Stomach (tissue), 9 donors: Measurements from ENCODE around the gene UBL3. TPM values are rescaled to one million over a fixed set of nuclear protein-coding genes. Genes with fewer than 3 reads are reported as not detected.

Source experiments
- DNase-seq, 2 donors: peaks; one replicate each; pipeline versions ENCODE4 v3.0.0 to v3.0.0-alpha.2; 2013 to 2019
- H3K27ac ChIP-seq, 5 donors: fragments of 200-600 bp in 4 of 5; sonication (generic) in 4 of 5; one replicate each; pipeline ENCODE4 v1.5.1; 2013 to 2019; ENCODE audit warnings: mild to moderate bottlenecking in 1 of 5, moderate library complexity in 1 of 5
- H3K27me3 ChIP-seq, 3 donors: fragments of 200-600 bp; sonication (generic); one replicate each; pipeline ENCODE4 v1.5.1; 2017 to 2019; ENCODE audit warnings: mixed run types in 1 of 3
- H3K36me3 ChIP-seq, 4 donors: fragments of 200-600 bp; sonication (generic); 1 replicate in 3 of 4; 2 replicates in 1 of 4; pipeline ENCODE4 v1.5.1; 2016 to 2019
- H3K4me1 ChIP-seq, 4 donors: fragments of 200-600 bp; sonication (generic); one replicate each; pipeline ENCODE4 v1.5.1; 2016 to 2019
- H3K4me3 ChIP-seq, 4 donors: fragments of 200-600 bp; sonication (generic) in 3 of 4; one replicate each; pipeline ENCODE4 v1.5.1; 2016 to 2019; ENCODE audit warnings: mild to moderate bottlenecking in 1 of 4
- H3K9me3 ChIP-seq, 4 donors: fragments of 200-600 bp; sonication (generic); one replicate each; pipeline ENCODE4 v1.5.1; 2016 to 2019
- EP300 ChIP-seq: sonication (generic); formaldehyde crosslinking; IDR thresholded peaks from one replicate; pipeline ENCODE4 v1.6.1; 2017; ENCODE audit warnings: antibody characterized with exemption
- POLR2A ChIP-seq, 4 donors: fragments of 450-650 bp; IDR thresholded peaks; one replicate each; pipeline ENCODE4 v1.6.1; 2016; ENCODE audit warnings: antibody characterized with exemption in 4 of 4, control low read depth in 2 of 4, mild to moderate bottlenecking in 1 of 4, moderate library complexity in 1 of 4
- POLR2AphosphoS5 ChIP-seq, 3 donors: sonication (generic); formaldehyde crosslinking; IDR thresholded peaks; one replicate each; pipeline ENCODE4 v1.6.1; 2016; ENCODE audit warnings: antibody characterized with exemption in 3 of 3
- WGBS, 5 donors: extraction: QIAGEN DNeasy Blood & Tissue Kit in 3 of 5; methylation state at CpG; one replicate each; pipeline versions ENCODE4 v1.1.5 to v1.1.7; 2013 to 2018; 5-methylcytosine and 5-hydroxymethylcytosine counted together
- intact Hi-C: fragments of 100-400 bp; cut with DNase I; formaldehyde crosslinking; loops from one replicate; pipeline ENCODE4 v1.15.1; 2023; ENCODE audit warnings: low total_unique reads
- polyA plus RNA-seq, 3 donors: library from polyadenylated mRNA; stranded (reverse); fragments of 200-250 nt; gene quantifications; one replicate each; pipeline ENCODE4 v1.2.3, GENCODE V29; 2013
- total RNA-seq, 5 donors: library from RNA; depleted of rRNA; stranded (reverse); fragments of >200 nt; gene quantifications; one replicate each; pipeline versions ENCODE4 v1.1.0 to v1.2.3, GENCODE V29; 2014 to 2016
- TF ChIP-seq, protein P1 (sequence below), 7 experiments: fragments of 450-650 bp in 4 of 7; fragments of 200-600 bp in 3 of 7; sonication (generic) in 3 of 7; IDR thresholded peaks; one replicate each; pipeline ENCODE4 v1.5.1; 2016 to 2019; ENCODE audit warnings: antibody characterized with exemption in 7 of 7, control low read depth in 2 of 7, mild to moderate bottlenecking in 1 of 7
- donor health status: healthy with polysubstance abuse.
- donor health status: Bipolar disorder and iron deficiency.
- donor health status: healthy.

UBL3 gene
- total and polyA plus RNA-seq, 8 donors = 21.5 to 115 (median 42.3) TPM

DNA sequence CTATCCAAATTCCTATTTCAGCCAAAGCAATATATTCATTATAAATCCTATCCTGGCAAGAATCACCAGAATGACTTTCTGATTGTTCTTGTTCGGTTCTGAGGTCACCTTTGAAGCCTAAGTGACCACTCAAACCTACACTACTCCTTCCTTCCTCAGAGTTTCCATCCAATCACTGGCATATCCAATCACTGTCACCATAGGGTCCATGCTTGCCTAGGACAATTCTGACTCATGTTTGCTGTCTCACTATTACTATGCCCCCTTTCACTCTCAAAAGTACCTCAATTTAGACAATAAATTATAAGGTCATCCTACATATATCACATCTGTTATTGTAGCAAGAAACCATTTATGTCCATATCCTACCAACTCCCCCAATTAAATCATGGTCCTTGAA, 58.9 kb downstream of the UBL3 start:
- Histone ChIP-seq H3K36me3 (no peaks in the 10 kb centered on the region), H3K4me3 (no peak overlapping the region), H3K9me3 (no peaks in the 10 kb centered on the region), H3K27ac (no peak overlapping the region), H3K4me1 (peaks cover 11 to 80% (median 44%) of the 10 kb centered on the region in 4 donors), H3K27me3 (no peaks in the 10 kb centered on the region)
- WGBS, 5 donors = 21 to 51% (median 33%) methylated on average over 1 of the region's 1 CpG
- intact Hi-C loops = no loop called here
- TF ChIP-seq POLR2AphosphoS5 (IDR thresholded peaks at IDR 0.05) (no peak), POLR2A (IDR thresholded peaks at IDR 0.05) (no peak)
- DNase-seq = no peak

DNA sequence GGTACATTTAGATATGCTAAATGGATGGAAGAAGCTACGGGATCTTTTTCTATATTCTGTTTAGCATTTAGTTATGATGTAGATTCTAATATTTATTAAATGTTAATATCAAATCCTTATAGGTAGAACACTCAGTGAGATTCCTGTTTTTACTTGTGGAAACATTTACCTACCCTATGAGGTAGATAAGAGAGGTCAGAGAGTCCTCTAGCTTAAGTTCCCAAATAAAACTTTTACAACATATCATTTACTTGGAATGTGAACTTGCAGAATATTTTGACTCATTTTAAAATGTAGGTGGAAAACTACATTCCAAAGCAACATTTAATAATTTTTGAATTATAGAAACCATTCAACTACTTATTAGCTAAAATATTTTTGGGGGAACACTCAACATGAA, 63.7 kb downstream of the UBL3 start:
- DNase-seq = no peak
- WGBS, 5 donors = 35 to 56% (median 41%) methylated on average over 1 of the region's 1 CpG
- intact Hi-C loops = no loop called here
- Histone ChIP-seq H3K4me1 (peaks cover 24 to 75% (median 43%) of the 10 kb centered on the region in 4 donors), H3K36me3 (no peaks in the 10 kb centered on the region), H3K27me3 (no peaks in the 10 kb centered on the region), H3K27ac (peak overlapping the region in 2 of 5 donors; percentile 32 to 47), H3K4me3 (no peak overlapping the region), H3K9me3 (no peaks in the 10 kb centered on the region)
- TF ChIP-seq POLR2AphosphoS5 (IDR thresholded peaks at IDR 0.05) (no peak), EP300 (no peak)

DNA sequence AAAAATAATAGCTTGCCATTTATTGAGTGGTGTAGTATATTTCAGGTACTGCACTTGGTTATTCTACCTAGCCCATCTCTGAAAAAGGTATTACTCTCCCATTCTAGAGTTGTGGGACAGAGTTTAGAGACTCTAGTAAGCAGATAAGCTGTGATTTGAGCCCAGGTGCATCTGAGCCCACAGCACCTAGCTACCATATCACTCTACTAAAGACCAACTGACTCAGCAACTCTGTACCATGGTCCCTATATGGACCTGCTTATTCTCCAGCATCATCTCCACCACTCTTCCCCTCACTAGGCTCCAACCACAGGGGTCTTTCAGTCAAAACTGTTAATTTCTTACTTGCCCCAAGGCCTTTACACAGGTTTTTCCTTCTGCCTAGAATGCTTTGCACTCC, 64.4 kb downstream of the UBL3 start:
- DNase-seq = no peak
- Histone ChIP-seq H3K27me3 (no peaks in the 10 kb centered on the region), H3K9me3 (no peaks in the 10 kb centered on the region), H3K4me3 (no peak overlapping the region), H3K36me3 (no peaks in the 10 kb centered on the region), H3K4me1 (peaks cover 21 to 68% (median 40%) of the 10 kb centered on the region in 4 donors), H3K27ac (peak overlapping the region in 2 of 5 donors; percentile 32 to 47)
- intact Hi-C loops = no loop called here
- TF ChIP-seq POLR2A (IDR thresholded peaks at IDR 0.05) = no peak
- TF ChIP-seq, protein P1, sequence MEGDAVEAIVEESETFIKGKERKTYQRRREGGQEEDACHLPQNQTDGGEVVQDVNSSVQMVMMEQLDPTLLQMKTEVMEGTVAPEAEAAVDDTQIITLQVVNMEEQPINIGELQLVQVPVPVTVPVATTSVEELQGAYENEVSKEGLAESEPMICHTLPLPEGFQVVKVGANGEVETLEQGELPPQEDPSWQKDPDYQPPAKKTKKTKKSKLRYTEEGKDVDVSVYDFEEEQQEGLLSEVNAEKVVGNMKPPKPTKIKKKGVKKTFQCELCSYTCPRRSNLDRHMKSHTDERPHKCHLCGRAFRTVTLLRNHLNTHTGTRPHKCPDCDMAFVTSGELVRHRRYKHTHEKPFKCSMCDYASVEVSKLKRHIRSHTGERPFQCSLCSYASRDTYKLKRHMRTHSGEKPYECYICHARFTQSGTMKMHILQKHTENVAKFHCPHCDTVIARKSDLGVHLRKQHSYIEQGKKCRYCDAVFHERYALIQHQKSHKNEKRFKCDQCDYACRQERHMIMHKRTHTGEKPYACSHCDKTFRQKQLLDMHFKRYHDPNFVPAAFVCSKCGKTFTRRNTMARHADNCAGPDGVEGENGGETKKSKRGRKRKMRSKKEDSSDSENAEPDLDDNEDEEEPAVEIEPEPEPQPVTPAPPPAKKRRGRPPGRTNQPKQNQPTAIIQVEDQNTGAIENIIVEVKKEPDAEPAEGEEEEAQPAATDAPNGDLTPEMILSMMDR (IDR thresholded peaks at IDR 0.05) = no peak
- TF ChIP-seq POLR2AphosphoS5 (IDR thresholded peaks at IDR 0.05) = no peak
- no peak for TF ChIP-seq EP300

DNA sequence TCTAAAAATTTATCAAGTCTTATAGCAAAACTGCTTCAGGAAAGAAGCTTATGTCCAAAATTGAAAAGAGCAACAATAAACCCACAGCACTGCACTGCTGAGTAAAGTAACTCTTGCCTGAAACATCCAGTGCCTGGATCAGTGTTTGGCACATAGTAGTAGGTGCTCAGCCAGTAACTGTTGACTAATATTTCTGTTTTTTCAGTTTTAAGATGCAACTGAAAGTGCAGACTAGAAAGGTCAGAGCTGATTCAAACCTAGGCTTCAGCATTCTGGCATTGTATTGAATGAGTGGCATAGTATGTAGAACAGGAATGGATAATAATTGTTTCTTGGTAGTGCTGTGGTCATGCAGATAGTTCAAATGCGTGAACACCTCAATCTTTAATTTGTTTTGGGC, 67.6 kb downstream of the UBL3 start:
- 83 to 95% (median 89%) methylated on average over 1 of the region's 1 CpG for WGBS, 5 donors
- intact Hi-C loops = no loop called here
- no peaks in the 10 kb centered on the region for H3K36me3 ChIP-seq
- no peaks in the 10 kb centered on the region for H3K9me3 ChIP-seq
- no peak overlapping the region for H3K27ac ChIP-seq
- TF ChIP-seq, protein P1 (IDR thresholded peaks at IDR 0.05) = no peak
- TF ChIP-seq EP300 = no peak
- no peak for TF ChIP-seq POLR2A (IDR thresholded peaks at IDR 0.05)
- TF ChIP-seq POLR2AphosphoS5 (IDR thresholded peaks at IDR 0.05) = no peak
- peaks cover 21 to 56% (median 27%) of the 10 kb centered on the region in 4 donors for H3K4me1 ChIP-seq
- H3K4me3 ChIP-seq = no peak overlapping the region
- H3K27me3 ChIP-seq = no peaks in the 10 kb centered on the region
- no peak for DNase-seq

DNA sequence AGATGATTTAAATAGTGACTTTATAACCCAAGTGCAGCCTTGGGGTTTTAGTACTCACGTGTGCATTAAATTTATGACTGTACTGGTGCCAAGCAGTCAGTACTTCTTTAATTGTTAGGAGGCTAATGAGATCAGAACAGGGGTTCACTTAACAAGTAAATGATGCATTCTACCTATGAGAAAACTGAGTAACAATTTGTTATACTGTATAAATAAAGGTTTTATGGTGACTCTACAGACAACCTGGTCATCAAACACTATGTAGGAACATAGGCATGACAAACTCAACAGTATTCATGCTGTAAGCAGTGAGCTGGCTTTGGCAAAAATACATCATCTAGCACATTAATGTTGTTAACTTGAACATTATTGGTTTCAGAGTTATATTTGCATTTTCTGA, 75.6 kb downstream of the UBL3 start:
- intact Hi-C loops = no loop called here
- TF ChIP-seq POLR2AphosphoS5 (IDR thresholded peaks at IDR 0.05) = no peak
- TF ChIP-seq, protein P1 (IDR thresholded peaks at IDR 0.05) = no peak
- TF ChIP-seq POLR2A (IDR thresholded peaks at IDR 0.05) = no peak
- no peak for TF ChIP-seq EP300
- 61 to 95% (median 84%) methylated on average over 1 of the region's 1 CpG for WGBS, 5 donors
- Histone ChIP-seq H3K36me3 (peaks cover 5 to 27% (median 16%) of the 10 kb centered on the region in 4 donors), H3K4me3 (no peak overlapping the region), H3K27me3 (no peaks in the 10 kb centered on the region), H3K4me1 (peaks cover 0 to 27% (median 3%) of the 10 kb centered on the region in 4 donors), H3K27ac (no peak overlapping the region), H3K9me3 (no peaks in the 10 kb centered on the region)
- DNase-seq = no peak
